ENCODE data around the gene ITCH.

ITCH gene

DNA sequence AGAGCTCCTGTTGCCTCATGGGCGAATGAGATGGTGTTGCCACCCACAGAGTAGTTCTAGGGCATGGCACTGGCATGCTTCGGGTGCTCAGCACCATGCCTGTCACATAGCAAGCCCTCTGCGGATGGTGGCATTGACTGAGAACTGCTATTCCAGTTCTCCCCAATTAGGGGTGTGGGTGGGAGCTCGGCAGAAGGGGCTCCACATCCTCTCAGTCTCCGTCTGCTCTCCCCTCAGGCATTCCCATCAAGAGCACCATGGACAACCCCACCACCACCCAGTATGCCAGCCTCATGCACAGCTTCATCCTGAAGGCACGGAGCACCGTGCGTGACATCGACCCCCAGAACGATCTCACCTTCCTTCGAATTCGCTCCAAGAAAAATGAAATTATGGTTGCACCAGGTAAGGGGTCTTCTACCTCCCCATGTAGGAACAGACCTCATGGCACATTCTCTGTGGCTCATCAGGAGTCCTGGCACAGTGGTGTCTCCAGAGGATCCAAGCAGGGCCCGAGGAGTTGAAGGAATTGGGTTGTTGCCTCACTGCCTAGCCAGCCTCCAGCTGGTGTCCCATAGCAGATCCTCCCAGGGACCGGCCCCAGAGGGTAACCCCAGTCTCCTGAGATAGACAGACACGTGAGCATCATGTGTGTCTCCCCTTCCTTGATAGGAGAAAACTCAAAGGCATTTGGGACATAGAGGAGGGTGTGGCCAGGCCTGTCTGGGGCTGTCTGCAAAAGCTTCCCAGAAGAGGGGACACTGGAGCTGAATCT, 171.5 kb downstream of the ITCH start:
- Histone ChIP-seq H3K36me3 (ENCODE audit: low read length) (no peaks in the 10 kb centered on the region), H3K79me2 (ENCODE audit: insufficient read depth, low read length) (no peaks in the 10 kb centered on the region), H3F3A (ENCODE audit: insufficient read depth) (no peaks in the 10 kb centered on the region), H3K9ac (ENCODE audit: low read length) (no peak overlapping the region), H3K9me2 (replicated peaks; ENCODE audit: insufficient read depth, low read length) (no peaks in the 10 kb centered on the region), H2AFZ (ENCODE audit: low read depth, low read length, severe bottlenecking) (no peak overlapping the region), H3K9me3 (ENCODE audit: insufficient read depth, low read length) (no peaks in the 10 kb centered on the region), H3K27me3 (ENCODE audit: low read length) (no peaks in the 10 kb centered on the region), H4K20me1 (ENCODE audit: low read depth, low read length) (no peaks in the 10 kb centered on the region), H3K27ac (ENCODE audit: low read depth, low read length) (no peak overlapping the region), H3K4me2 (ENCODE audit: low read depth, low read length, poor library complexity, severe bottlenecking) (no peak overlapping the region), H3K4me3 (ENCODE audit: insufficient read depth, low read length, poor library complexity, severe bottlenecking) (no peak overlapping the region)
- TF ChIP-seq, protein P1, sequence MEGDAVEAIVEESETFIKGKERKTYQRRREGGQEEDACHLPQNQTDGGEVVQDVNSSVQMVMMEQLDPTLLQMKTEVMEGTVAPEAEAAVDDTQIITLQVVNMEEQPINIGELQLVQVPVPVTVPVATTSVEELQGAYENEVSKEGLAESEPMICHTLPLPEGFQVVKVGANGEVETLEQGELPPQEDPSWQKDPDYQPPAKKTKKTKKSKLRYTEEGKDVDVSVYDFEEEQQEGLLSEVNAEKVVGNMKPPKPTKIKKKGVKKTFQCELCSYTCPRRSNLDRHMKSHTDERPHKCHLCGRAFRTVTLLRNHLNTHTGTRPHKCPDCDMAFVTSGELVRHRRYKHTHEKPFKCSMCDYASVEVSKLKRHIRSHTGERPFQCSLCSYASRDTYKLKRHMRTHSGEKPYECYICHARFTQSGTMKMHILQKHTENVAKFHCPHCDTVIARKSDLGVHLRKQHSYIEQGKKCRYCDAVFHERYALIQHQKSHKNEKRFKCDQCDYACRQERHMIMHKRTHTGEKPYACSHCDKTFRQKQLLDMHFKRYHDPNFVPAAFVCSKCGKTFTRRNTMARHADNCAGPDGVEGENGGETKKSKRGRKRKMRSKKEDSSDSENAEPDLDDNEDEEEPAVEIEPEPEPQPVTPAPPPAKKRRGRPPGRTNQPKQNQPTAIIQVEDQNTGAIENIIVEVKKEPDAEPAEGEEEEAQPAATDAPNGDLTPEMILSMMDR (IDR thresholded peaks at IDR 0.05; ENCODE audit: insufficient read depth, low read length, poor library complexity, severe bottlenecking), result no peak
- TF ChIP-seq EZH2phosphoT487 (conservative IDR thresholded peaks at IDR 0.05; ENCODE audit: low read length), result no peak

GRCh38 chr20:34535301-34535840, 172.3 kb downstream of the ITCH start:
- Histone ChIP-seq H3K4me3 (ENCODE audit: insufficient read depth, low read length, poor library complexity, severe bottlenecking) (no peak overlapping the region), H3K9me3 (ENCODE audit: insufficient read depth, low read length) (no peaks in the 10 kb centered on the region), H3K27me3 (ENCODE audit: low read length) (no peaks in the 10 kb centered on the region), H2AFZ (ENCODE audit: low read depth, low read length, severe bottlenecking) (no peak overlapping the region), H4K20me1 (ENCODE audit: low read depth, low read length) (no peaks in the 10 kb centered on the region), H3F3A (ENCODE audit: insufficient read depth) (no peaks in the 10 kb centered on the region), H3K4me2 (ENCODE audit: low read depth, low read length, poor library complexity, severe bottlenecking) (no peak overlapping the region), H3K27ac (ENCODE audit: low read depth, low read length) (no peak overlapping the region), H3K9ac (ENCODE audit: low read length) (no peak overlapping the region), H3K9me2 (replicated peaks; ENCODE audit: insufficient read depth, low read length) (no peaks in the 10 kb centered on the region), H3K36me3 (ENCODE audit: low read length) (peaks cover under 1% of the 10 kb centered on the region; the same call in 1 of the 2 replicates), H3K79me2 (ENCODE audit: insufficient read depth, low read length) (no peaks in the 10 kb centered on the region)
- TF ChIP-seq, protein P1 (IDR thresholded peaks at IDR 0.05; ENCODE audit: insufficient read depth, low read length, poor library complexity, severe bottlenecking), result no peak
- no peak for TF ChIP-seq EZH2phosphoT487 (conservative IDR thresholded peaks at IDR 0.05; ENCODE audit: low read length)

- no peaks in the 10 kb centered on the region for H4K20me1 ChIP-seq (ENCODE audit: low read depth, low read length)
- H3K79me2 ChIP-seq (ENCODE audit: insufficient read depth, low read length), result no peaks in the 10 kb centered on the region
- H3K36me3 ChIP-seq (ENCODE audit: low read length), result peaks cover 2% of the 10 kb centered on the region; the same call in 1 of the 2 replicates
- no peak overlapping the region for H3K9ac ChIP-seq (ENCODE audit: low read length)
- no peak overlapping the region for H3K4me2 ChIP-seq (ENCODE audit: low read depth, low read length, poor library complexity, severe bottlenecking)
- no peak overlapping the region for H2AFZ ChIP-seq (ENCODE audit: low read depth, low read length, severe bottlenecking)
- no peaks in the 10 kb centered on the region for H3K27me3 ChIP-seq (ENCODE audit: low read length)
- no peaks in the 10 kb centered on the region for H3K9me3 ChIP-seq (ENCODE audit: insufficient read depth, low read length)
- H3K9me2 ChIP-seq (replicated peaks; ENCODE audit: insufficient read depth, low read length), result no peaks in the 10 kb centered on the region
- H3F3A ChIP-seq (ENCODE audit: insufficient read depth), result no peaks in the 10 kb centered on the region
- H3K27ac ChIP-seq (ENCODE audit: low read depth, low read length), result no peak overlapping the region
- TF ChIP-seq EZH2phosphoT487 (conservative IDR thresholded peaks at IDR 0.05; ENCODE audit: low read length), result no peak
- TF ChIP-seq, protein P1 (IDR thresholded peaks at IDR 0.05; ENCODE audit: insufficient read depth, low read length, poor library complexity, severe bottlenecking), result no peak
- no peak overlapping the region for H3K4me3 ChIP-seq (ENCODE audit: insufficient read depth, low read length, poor library complexity, severe bottlenecking)
Measured at GRCh38 chr20:34535857-34536256, 172.8 kb downstream of the ITCH start.
